HG03432 (cell line): Measurements from ENCODE around the gene PLA2R1.
A peak's percentile ranks its signal among the peaks of the same experiment; 100 is the strongest.

ENCODE experiments used
- ATAC-seq: cut with Tn5 transposase; IDR thresholded peaks from one replicate; pipeline ENCODE4 v1.9.1; 2021; ENCODE audit warnings: mild to moderate bottlenecking, moderate library complexity; ENCODE audit not compliant: unreplicated experiment

The PLA2R1 gene

DNA sequence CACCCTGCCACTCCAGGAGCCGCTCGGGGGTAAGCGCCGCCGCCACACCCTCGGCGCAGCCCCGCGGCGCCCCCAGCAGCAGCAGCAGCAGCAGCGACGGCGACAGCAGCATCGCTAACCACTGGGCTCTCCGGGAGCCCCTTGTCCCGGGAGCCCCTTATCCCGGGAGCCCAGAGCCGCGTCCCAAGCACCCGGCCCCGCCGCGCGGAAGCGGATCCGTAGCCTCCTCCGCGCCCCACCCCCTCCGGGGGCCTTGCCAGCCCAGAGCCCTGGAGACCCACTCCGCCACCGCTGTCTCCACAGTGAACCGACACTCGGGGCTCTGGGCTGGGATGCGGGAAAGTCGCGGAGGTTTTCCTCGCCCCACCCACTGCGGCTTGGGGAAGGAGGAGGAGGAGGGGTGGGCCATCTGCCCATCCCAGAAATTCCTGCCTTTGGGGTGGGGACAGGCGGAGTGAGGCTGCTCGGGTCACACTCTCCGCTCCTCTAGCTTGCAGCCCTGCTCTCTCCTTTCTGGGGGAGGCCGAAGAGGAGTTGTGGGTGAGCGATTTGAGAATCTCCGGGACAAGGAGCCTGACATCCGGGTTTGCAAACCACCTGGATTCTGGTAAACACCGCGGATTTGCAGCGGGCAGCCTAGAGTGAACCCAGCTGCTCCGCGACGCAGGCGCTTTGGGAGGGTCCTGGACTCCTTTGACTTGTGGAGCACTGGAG lies at the start of gene PLA2R1:
TSS of gene PLA2R1 (minus strand) at position 324 of the 714 bp plus-strand sequence. CDS start at position 112, 212 bp downstream.
- ATAC-seq, result no peak

DNA sequence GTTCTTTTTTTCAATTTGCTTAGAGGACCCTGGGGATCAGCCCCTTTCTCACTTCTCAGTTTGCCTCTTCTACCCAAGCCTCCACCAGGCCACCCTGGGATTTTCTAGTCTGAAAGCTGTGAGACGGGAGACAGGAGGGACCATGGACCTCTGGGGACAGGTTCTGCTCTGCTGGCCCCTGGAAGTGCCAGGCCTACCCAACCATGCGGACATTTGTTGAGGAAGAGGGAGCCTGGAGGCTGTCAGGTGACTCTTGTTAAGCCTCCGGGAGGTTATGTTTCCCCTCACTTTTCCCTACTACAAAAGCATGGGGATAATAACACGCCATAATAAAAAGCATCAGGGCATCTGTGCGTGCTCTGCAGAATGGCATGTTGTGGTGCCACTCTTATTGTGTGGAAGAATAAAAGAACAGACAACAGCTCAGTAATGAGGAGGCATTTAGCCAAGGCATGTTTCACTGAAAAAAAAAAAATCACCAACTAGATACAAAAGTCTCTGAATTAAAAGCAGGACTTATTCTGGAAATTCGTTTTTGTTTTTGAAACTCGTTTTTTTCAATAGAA lies 48.3 kb upstream of the PLA2R1 start:
- ATAC-seq, result no peak

GRCh38 chr2:160109939-160110673 lies 47.7 kb upstream of the PLA2R1 start:
- peak; percentile 66 for ATAC-seq

- no peak for ATAC-seq
Measured at GRCh38 chr2:160109243-160109642, 46.8 kb upstream of the PLA2R1 start.

- ATAC-seq, result no peak
Measured at GRCh38 chr2:160108646-160109045, 46.2 kb upstream of the PLA2R1 start.

DNA sequence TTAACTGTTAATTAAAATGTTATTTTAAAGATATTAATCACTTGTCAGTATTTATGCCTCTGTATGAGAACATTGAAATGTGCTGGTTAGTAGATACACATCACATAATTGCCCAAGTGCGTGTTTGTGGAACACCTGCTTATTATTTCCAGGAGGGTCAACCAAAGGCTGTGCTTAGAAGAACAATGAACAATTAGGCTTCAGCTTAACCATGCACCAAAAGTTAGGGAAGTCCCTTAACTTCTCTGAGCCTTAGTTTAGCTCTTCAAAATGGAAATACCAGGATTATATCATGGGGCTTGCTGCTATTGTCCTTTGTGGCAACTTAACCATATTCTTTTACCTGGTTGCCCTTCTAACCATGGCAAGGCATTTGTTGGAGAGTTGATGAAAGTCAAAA lies 43.0 kb upstream of the PLA2R1 start:
- ATAC-seq, result no peak

DNA sequence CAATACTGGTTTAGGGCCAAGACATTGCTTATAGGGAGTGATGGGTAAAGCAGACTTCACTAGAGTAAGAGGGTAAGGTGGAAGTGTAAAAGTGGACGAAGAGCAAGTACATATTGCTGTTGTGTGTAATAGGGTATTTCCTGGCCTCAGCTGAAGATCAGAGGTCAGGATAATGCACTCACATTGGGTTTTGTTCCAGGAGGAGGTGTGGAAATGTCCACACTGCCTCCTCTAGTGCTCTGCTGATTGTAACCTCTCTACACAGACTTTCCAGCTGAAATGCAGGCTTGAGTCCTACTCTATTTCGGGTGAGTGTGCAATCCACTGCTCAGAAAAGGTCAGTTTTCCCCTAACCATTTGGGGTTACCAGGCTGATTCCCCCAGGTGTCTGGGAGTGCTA lies 41.7 kb upstream of the PLA2R1 start:
- ATAC-seq, result no peak

- no peak for ATAC-seq
Measured at GRCh38 chr2:160097326-160097725, 34.9 kb upstream of the PLA2R1 start.

DNA sequence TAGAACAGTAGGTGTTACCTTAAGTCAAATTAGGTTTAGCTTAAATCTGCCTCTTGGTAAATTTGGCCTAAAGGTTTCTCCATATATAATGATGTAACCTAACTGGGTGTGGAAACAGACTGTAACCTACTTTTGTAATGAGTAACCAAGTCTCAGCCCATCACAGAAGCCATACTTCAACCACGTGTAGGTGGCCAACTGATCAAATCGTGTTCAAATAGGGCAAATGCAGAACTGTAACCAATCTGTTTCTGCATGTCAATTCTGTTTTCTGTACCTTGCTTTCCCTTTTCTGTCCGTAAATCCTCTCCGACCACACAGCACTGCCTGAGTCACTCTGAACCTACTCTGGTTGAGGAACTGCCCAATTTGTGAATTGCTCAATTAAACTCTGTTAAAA lies 34.0 kb upstream of the PLA2R1 start:
- ATAC-seq, result peak; percentile 50

DNA sequence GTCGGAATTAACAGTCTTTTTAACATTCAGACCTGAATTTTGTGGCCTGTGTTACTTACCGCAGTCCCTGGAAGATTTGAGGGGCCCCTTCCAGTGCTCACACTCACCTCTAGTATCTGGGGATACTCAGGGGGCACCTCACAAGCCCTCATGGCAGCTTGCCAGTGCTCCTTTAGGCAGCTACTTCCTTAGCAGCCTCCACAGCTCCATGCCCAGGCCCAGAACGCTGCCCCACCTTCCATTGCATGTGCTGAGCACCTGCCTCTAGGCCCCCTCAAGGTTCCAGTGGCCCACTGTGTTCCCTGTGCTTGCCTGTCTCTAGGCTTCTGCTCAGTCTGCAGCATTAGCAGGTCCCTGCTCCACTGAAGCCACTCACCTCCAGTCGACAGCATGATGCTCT lies 30.0 kb upstream of the PLA2R1 start:
- ATAC-seq, result no peak

DNA sequence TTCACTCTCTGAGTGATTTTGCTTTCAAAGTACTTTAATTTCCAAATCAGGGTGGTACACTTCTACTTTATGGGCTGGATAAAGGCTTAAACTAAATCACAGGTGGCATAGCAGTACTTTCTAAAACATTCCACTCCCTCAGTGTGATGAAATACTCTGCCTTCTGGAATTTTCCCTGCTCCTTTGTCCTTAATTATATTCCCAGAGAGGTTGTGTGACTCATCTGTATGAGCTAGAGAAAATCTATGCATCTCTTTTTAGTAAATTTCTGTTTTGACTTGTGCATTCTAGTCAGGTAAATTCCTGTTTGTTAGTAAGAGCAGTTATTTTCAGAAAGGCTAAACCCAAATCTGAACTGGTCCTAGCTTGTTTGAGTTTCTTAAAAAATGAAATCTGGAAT lies 29.0 kb upstream of the PLA2R1 start:
- ATAC-seq, result no peak

DNA sequence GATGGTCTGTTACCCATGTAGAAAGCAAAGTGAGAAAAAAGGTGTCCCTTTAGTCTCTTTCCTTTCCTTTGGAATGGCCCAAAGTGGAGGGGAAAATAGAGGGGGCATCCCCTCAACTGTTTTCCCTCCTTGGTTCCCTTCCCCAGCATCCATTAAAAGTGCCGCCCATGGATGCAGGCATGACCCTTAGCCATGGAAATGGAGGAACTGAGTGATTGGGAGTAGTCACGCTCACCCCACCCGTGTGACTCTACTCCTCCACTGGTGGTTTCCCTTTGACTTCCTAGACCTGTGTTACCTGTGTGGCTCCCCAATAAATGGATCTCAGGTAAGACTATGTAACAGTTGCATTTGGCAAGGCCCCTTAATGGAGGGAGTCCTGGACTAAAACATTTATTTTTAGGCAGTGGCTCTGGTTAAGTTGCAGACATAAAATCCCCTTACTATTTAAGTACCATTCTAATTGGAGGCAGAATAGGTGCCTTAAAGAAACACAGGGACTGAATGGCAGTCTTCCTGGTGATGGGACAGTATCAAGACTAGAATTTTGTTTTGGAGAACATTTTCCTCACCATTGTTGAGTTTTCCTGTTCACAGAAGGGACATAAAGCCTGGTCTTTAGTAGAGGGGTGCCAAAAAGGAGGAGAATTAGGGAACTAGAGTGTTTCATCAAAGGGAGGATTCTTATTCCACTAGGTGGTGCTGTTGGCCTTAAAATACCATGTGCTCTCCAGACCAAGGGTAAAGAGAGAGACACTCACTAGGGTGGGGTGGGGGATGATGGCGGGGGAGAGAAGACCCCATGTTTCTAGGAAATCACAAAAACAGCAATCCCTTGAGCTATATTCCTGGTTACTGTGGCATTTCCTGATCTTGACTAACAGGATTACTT lies 25.7 kb upstream of the PLA2R1 start:
- peak; percentile 59 for ATAC-seq

DNA sequence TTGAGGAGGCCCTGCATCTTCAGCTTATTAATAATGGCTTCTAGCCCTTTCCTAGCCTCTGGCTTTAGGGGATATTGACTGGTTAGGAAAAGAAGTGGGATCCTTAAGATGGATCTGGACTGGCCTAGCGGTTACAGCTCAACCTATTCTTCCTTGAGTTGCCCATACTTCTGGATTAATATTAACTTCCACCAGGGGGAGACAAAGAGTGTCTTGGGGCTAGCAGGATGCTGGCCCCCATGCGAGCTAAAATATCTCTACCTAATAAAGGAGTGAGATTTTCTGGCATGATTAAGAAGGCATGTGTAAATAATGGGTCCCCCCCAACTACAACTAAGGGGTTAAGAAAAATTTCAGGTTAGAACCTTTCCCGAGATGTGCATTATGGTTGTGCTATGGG lies 23.2 kb upstream of the PLA2R1 start:
- ATAC-seq, result no peak

GRCh38 chr2:160077912-160078810 lies 15.7 kb upstream of the PLA2R1 start:
- no peak for ATAC-seq

GRCh38 chr2:160076914-160077313 lies 14.5 kb upstream of the PLA2R1 start:
- ATAC-seq, result no peak

- ATAC-seq, result no peak
Measured at GRCh38 chr2:160076241-160076640, 13.8 kb upstream of the PLA2R1 start.

- ATAC-seq, result no peak
Measured at GRCh38 chr2:160075171-160075570, 12.8 kb upstream of the PLA2R1 start.

DNA sequence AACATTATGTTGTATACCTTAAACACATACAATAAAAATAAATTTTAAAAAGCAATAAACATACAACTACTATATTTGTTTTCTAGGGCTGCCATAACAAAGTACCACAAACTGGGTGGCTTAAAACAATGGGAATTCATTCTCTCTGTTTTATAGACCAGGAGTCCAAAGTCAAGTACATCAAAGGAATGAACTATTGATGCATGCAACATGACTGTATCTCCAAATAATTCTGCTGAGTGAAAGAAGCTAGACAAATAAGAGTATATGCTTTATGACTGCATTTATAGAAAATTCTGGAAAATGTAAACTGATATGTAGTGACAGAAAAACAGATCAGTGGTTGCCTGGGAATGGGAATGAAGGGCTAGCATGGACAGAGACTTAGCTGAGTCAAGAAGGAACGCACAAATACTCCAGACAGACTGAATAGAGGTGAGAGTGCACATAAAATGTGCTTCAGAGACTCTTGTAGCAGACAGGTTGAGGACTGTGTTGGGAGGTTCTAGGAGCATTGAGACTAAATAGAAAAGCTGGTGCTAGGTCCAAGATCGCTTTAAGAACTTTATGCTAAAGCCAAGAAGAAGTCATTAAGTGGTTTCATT lies 11.0 kb upstream of the PLA2R1 start:
- ATAC-seq, result no peak

DNA sequence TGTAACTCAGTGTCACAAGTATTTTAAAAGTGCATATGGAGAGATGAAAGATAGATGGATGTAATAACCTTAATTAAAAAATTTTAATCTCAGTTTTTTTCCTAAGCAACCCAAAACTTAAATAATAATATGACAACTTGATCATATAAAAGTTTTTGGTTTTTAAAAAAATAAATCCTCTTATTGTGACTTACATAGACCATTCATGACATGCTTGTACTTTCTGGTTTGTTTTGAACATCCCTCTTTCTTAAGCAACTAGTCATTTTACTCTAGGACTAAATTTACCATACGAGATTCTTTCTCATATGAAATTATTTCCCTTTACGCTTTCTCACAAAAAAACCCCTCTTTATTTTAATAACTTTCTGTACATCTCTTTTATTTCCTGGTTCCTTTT lies 6.5 kb upstream of the PLA2R1 start:
- no peak for ATAC-seq

DNA sequence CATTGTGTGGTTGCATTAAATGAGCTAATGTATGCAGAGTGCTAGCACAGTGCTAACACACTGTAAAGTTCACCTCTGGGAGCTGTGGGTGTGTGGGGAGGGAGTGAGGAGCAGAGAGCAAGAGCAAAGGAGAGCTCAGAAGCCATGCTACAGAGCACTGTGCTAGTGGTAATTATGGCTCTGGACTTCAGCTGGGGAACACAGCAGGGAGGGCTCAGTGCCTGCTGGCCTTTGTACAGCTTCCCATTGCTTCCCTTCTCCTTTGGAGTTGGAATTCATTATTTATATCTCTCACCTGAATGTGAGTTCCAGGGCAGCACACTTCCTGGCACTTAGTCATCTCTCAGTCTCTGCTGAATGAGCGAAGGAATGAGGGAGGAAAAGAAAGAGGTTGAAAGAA lies 2.5 kb upstream of the PLA2R1 start:
- ATAC-seq, result no peak
